ENCODE results near the gene SEMA5B.
A peak's percentile ranks its signal among the peaks of the same experiment; 100 is the strongest.

The SEMA5B gene

GRCh38 chr3:123027292-123028232 lies at the start of gene SEMA5B:
SEMA5B (minus strand) TSS chr3:123027763; CDS start chr3:122961263, 66,500 bp downstream.
- TF ChIP-seq MAX (IDR thresholded peaks at IDR 0.05) (0 out of 2 replicates have a peak, but pooled peaks have one; percentile 6), FOXM1 (IDR thresholded peaks at IDR 0.05; ENCODE audit: borderline replicate concordance, low read depth) (no peak)

GRCh38 chr3:123076496-123077418 lies 49.2 kb upstream of the SEMA5B start:
- TF ChIP-seq NFIC (IDR thresholded peaks at IDR 0.05) (0 out of 2 replicates have a peak, but pooled peaks have one; percentile 34), FOXM1 (IDR thresholded peaks at IDR 0.05; ENCODE audit: borderline replicate concordance, low read depth) (no peak)

DNA sequence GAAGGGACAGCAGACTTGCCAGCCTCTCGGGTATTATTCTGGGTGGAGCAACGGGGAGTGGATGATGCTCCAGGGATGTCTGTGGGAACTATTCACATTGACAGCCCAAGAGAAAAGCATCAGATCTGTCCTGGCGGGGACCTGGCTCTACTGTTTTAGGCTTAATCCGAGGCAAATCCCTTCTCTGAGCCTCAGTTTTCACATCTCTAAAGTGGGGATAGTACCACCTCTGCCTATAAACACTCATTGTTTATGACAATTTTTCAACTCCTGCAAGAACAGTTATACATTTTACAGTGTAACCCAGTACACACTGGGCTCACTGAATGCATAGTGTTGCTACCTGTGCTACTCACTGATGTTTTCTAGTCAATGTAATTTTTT lies 48.5 kb upstream of the SEMA5B start:
- TF ChIP-seq EGR1 (IDR thresholded peaks at IDR 0.05), result no peak
- no peak for TF ChIP-seq MAX (IDR thresholded peaks at IDR 0.05)
- TF ChIP-seq FOXM1 (IDR thresholded peaks at IDR 0.05; ENCODE audit: borderline replicate concordance, low read depth), result no peak
- TF ChIP-seq YY1 (IDR thresholded peaks at IDR 0.05; ENCODE audit: low read depth), result no peak
- TF ChIP-seq TCF12 (IDR thresholded peaks at IDR 0.05; ENCODE audit: low read depth), result no peak
- no peak for TF ChIP-seq RAD21 (IDR thresholded peaks at IDR 0.05; ENCODE audit: low read depth)
- TF ChIP-seq EP300 (IDR thresholded peaks at IDR 0.05; ENCODE audit: borderline replicate concordance), result no peak
- TF ChIP-seq CREB1 (IDR thresholded peaks at IDR 0.05; ENCODE audit: low read depth), result no peak

- no peak for TF ChIP-seq TAF1 (IDR thresholded peaks at IDR 0.05; ENCODE audit: low read depth)
- TF ChIP-seq ZBTB7A (IDR thresholded peaks at IDR 0.05; ENCODE audit: low read depth), result no peak
- no peak for TF ChIP-seq EP300 (IDR thresholded peaks at IDR 0.05; ENCODE audit: borderline replicate concordance)
- no peak for TF ChIP-seq CEBPB (IDR thresholded peaks at IDR 0.05)
- TF ChIP-seq RAD21 (IDR thresholded peaks at IDR 0.05; ENCODE audit: low read depth), result no peak
- TF ChIP-seq MAX (IDR thresholded peaks at IDR 0.05), result no peak
- TF ChIP-seq, protein P1, sequence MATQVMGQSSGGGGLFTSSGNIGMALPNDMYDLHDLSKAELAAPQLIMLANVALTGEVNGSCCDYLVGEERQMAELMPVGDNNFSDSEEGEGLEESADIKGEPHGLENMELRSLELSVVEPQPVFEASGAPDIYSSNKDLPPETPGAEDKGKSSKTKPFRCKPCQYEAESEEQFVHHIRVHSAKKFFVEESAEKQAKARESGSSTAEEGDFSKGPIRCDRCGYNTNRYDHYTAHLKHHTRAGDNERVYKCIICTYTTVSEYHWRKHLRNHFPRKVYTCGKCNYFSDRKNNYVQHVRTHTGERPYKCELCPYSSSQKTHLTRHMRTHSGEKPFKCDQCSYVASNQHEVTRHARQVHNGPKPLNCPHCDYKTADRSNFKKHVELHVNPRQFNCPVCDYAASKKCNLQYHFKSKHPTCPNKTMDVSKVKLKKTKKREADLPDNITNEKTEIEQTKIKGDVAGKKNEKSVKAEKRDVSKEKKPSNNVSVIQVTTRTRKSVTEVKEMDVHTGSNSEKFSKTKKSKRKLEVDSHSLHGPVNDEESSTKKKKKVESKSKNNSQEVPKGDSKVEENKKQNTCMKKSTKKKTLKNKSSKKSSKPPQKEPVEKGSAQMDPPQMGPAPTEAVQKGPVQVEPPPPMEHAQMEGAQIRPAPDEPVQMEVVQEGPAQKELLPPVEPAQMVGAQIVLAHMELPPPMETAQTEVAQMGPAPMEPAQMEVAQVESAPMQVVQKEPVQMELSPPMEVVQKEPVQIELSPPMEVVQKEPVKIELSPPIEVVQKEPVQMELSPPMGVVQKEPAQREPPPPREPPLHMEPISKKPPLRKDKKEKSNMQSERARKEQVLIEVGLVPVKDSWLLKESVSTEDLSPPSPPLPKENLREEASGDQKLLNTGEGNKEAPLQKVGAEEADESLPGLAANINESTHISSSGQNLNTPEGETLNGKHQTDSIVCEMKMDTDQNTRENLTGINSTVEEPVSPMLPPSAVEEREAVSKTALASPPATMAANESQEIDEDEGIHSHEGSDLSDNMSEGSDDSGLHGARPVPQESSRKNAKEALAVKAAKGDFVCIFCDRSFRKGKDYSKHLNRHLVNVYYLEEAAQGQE (IDR thresholded peaks at IDR 0.05; ENCODE audit: low read depth), result no peak
- no peak for TF ChIP-seq CREB1 (IDR thresholded peaks at IDR 0.05; ENCODE audit: low read depth)
- TF ChIP-seq FOXM1 (IDR thresholded peaks at IDR 0.05; ENCODE audit: borderline replicate concordance, low read depth), result no peak
- TF ChIP-seq, protein P2, sequence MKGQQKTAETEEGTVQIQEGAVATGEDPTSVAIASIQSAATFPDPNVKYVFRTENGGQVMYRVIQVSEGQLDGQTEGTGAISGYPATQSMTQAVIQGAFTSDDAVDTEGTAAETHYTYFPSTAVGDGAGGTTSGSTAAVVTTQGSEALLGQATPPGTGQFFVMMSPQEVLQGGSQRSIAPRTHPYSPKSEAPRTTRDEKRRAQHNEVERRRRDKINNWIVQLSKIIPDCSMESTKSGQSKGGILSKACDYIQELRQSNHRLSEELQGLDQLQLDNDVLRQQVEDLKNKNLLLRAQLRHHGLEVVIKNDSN (IDR thresholded peaks at IDR 0.05), result no peak
- TF ChIP-seq EGR1 (IDR thresholded peaks at IDR 0.05), result no peak
- no peak for TF ChIP-seq NFIC (IDR thresholded peaks at IDR 0.05)
Observed at GRCh38 chr3:123075359-123075758, 47.8 kb upstream of the SEMA5B start.

DNA sequence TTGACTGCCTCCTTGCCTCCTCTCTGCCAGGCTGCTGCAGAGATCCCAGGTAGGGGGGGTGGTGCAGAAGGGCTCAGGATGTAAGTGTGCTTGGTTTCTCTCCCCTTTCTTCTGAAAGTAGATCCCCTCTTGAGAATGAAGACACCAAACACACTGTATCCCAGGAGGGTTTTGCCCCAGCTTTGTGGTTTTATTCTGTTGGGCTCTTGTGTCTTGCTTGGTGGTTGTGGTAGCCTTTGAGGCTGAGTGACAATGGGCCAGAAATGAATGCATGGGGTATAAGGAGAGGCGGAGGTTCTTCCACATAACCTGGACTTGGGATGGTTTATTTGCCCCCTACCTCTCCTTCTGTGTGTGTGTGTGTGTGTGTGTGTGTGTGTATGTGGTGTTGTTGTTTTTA lies 45.0 kb upstream of the SEMA5B start:
- TF ChIP-seq FOXM1 (IDR thresholded peaks at IDR 0.05; ENCODE audit: borderline replicate concordance, low read depth), result no peak
- TF ChIP-seq, protein P2 (IDR thresholded peaks at IDR 0.05), result no peak
- TF ChIP-seq TAF1 (IDR thresholded peaks at IDR 0.05; ENCODE audit: low read depth), result no peak
- no peak for TF ChIP-seq CEBPB (IDR thresholded peaks at IDR 0.05)
- no peak for TF ChIP-seq MAX (IDR thresholded peaks at IDR 0.05)
- TF ChIP-seq EP300 (IDR thresholded peaks at IDR 0.05; ENCODE audit: borderline replicate concordance), result no peak
- no peak for TF ChIP-seq YY1 (IDR thresholded peaks at IDR 0.05; ENCODE audit: low read depth)
- no peak for TF ChIP-seq CREB1 (IDR thresholded peaks at IDR 0.05; ENCODE audit: low read depth)
- TF ChIP-seq, protein P1 (IDR thresholded peaks at IDR 0.05; ENCODE audit: low read depth), result no peak
- no peak for TF ChIP-seq NFIC (IDR thresholded peaks at IDR 0.05)
- no peak for TF ChIP-seq ZBTB7A (IDR thresholded peaks at IDR 0.05; ENCODE audit: low read depth)
- no peak for TF ChIP-seq RAD21 (IDR thresholded peaks at IDR 0.05; ENCODE audit: low read depth)
- no peak for TF ChIP-seq EGR1 (IDR thresholded peaks at IDR 0.05)

All from Ishikawa (cell line).